ENCODE measurements around the gene GRPEL2.

Gene GRPEL2

GRCh38 chr5:149367972-149368645, 22.8 kb downstream of the GRPEL2 start:
- no peaks in the 10 kb centered on the region for H3K9me3 ChIP-seq (ENCODE audit: control insufficient read depth, insufficient read depth, low read depth, low read length)
- H3K27ac ChIP-seq (ENCODE audit: extremely low read depth, low read depth, low read length), result no peak overlapping the region
- POLR2A ChIA-PET, result interaction anchor here (1.0 to 2.9 kb wide), 4 partner anchors 10 to 251 kb away, joined by 3 to 17 read pairs (median 4); partner anchors contain the start of gene PCYOX1L
- no peak for TF ChIP-seq SETDB1 (IDR thresholded peaks at IDR 0.05; ENCODE audit: insufficient read length, low read length)
- no peak for TF ChIP-seq SCRT1 (tag by site-specific recombination; IDR thresholded peaks at IDR 0.05; ENCODE audit: borderline replicate concordance)
- TF ChIP-seq ZNF664 (tag by site-specific recombination; IDR thresholded peaks at IDR 0.05), result no peak
- TF ChIP-seq ZXDB (tag by site-specific recombination; IDR thresholded peaks at IDR 0.05), result no peak
- TF ChIP-seq ZNF830 (tag by site-specific recombination; IDR thresholded peaks at IDR 0.05; ENCODE audit: low read depth), result no peak
- H3K4me1 ChIP-seq (ENCODE audit: control insufficient read depth, insufficient read depth, low read length), result no peaks in the 10 kb centered on the region
- peaks cover 0 to 6% of the 10 kb centered on the region in 2 experiments; a peak in 1 of 3 replicates for H3K36me3 ChIP-seq (ENCODE audit: control insufficient read depth in 2 of 2, insufficient read depth in 1 of 2, low read length in 2 of 2)
- CTCF ChIA-PET, result interaction anchor here (0.6 to 15.5 kb wide), 37 partner anchors 8 to 265 kb away, joined by 3 to 212 read pairs (median 5); partner anchors contain the start of gene PCYOX1L
- no peak overlapping the region for H3K4me3 ChIP-seq (ENCODE audit: low read depth, low read length)

GRCh38 chr5:149370878-149371277, 25.6 kb downstream of the GRPEL2 start:
- Histone ChIP-seq H3K9me3 (ENCODE audit: control insufficient read depth, insufficient read depth, low read depth, low read length) (no peaks in the 10 kb centered on the region), H3K4me1 (ENCODE audit: control insufficient read depth, insufficient read depth, low read length) (no peaks in the 10 kb centered on the region), H3K36me3 (ENCODE audit: control insufficient read depth in 2 of 2, insufficient read depth in 1 of 2, low read length in 2 of 2) (peaks cover 0 to 6% of the 10 kb centered on the region in 2 experiments; a peak in 1 of 3 replicates), H3K27ac (ENCODE audit: extremely low read depth, low read depth, low read length) (no peak overlapping the region), H3K4me3 (ENCODE audit: low read depth, low read length) (no peak overlapping the region)
- POLR2A ChIA-PET, result no interaction called here
- TF ChIP-seq OSR2 (tag by site-specific recombination; IDR thresholded peaks at IDR 0.05) (no peak), PRDM10 (tag by site-specific recombination; IDR thresholded peaks at IDR 0.05) (peak; percentile 83)
- CTCF ChIA-PET, result interaction anchor here (0.7 to 15.5 kb wide), 16 partner anchors 9 to 97 kb away, joined by 3 to 212 read pairs (median 6); partner anchors contain the start of genes IL17B and PCYOX1L

GRCh38 chr5:149371296-149371962, 26.1 kb downstream of the GRPEL2 start:
- Histone ChIP-seq H3K9me3 (ENCODE audit: control insufficient read depth, insufficient read depth, low read depth, low read length) (no peaks in the 10 kb centered on the region), H3K27ac (ENCODE audit: extremely low read depth, low read depth, low read length) (no peak overlapping the region), H3K4me3 (ENCODE audit: low read depth, low read length) (no peak overlapping the region), H3K36me3 (ENCODE audit: control insufficient read depth in 2 of 2, insufficient read depth in 1 of 2, low read length in 2 of 2) (peaks cover 0 to 6% of the 10 kb centered on the region in 2 experiments; a peak in 1 of 3 replicates), H3K4me1 (ENCODE audit: control insufficient read depth, insufficient read depth, low read length) (no peaks in the 10 kb centered on the region)
- ChIA-PET CTCF (interaction anchor here (0.6 to 15.5 kb wide), 34 partner anchors 8 to 1389 kb away, joined by 3 to 212 read pairs (median 4); partner anchors contain the start of genes IL17B and PCYOX1L), POLR2A (interaction anchor here (0.6 to 1.5 kb wide), 6 partner anchors 8 to 51 kb away, joined by 3 to 9 read pairs (median 4); partner anchors contain the start of genes GRPEL2 and PCYOX1L)
- TF ChIP-seq ZNF600 (tag by site-specific recombination; IDR thresholded peaks at IDR 0.05) (peak; percentile 59; the same call in 1 of the 2 replicates), ZNF433 (tag by site-specific recombination; IDR thresholded peaks at IDR 0.05; ENCODE audit: low read depth) (no peak), GLI4 (tag by site-specific recombination; IDR thresholded peaks at IDR 0.05) (no peak), ZFP41 (tag by site-specific recombination; IDR thresholded peaks at IDR 0.05; ENCODE audit: borderline replicate concordance) (no peak), CTCF (tag by site-specific recombination; IDR thresholded peaks at IDR 0.05) (peak; percentile 73), ZBTB10 (tag by site-specific recombination; IDR thresholded peaks at IDR 0.05) (no peak), KLF8 (tag by site-specific recombination; IDR thresholded peaks at IDR 0.05) (no peak), ZNF404 (tag by site-specific recombination; IDR thresholded peaks at IDR 0.05) (no peak), ZNF654 (tag by site-specific recombination; IDR thresholded peaks at IDR 0.05; ENCODE audit: low read depth) (peak; percentile 61), ZNF366 (tag by site-specific recombination; conservative IDR thresholded peaks at IDR 0.05) (peak; percentile 53), ZNF18 (tag by site-specific recombination; IDR thresholded peaks at IDR 0.05) (no peak)
